Osteocyte (in vitro differentiated cells): ENCODE data around the gene CDH20. TPM values are rescaled to one million over a fixed set of nuclear protein-coding genes. Genes with fewer than 3 reads are reported as not detected.

Experiments
- DNase-seq: peaks from one replicate; pipeline ENCODE4 v3.0.0; 2021; ENCODE audit warnings: mixed read lengths; ENCODE audit not compliant: unreplicated experiment; ENCODE audit errors: extremely low spot score
- H3K27ac Mint-ChIP-seq: one replicate; pipeline ENCODE4 v1.8.0; 2021; ENCODE audit warnings: mild to moderate bottlenecking, mixed read lengths; ENCODE audit not compliant: unreplicated experiment
- H3K27me3 Mint-ChIP-seq: one replicate; pipeline ENCODE4 v1.8.0; 2021; ENCODE audit warnings: mixed read lengths; ENCODE audit not compliant: unreplicated experiment
- H3K36me3 Mint-ChIP-seq: one replicate; pipeline ENCODE4 v1.8.0; 2021; ENCODE audit warnings: mixed read lengths; ENCODE audit not compliant: unreplicated experiment
- H3K4me1 Mint-ChIP-seq: one replicate; pipeline ENCODE4 v1.8.0; 2021; ENCODE audit warnings: mixed read lengths; ENCODE audit not compliant: unreplicated experiment
- H3K4me3 Mint-ChIP-seq: one replicate; pipeline ENCODE4 v1.8.0; 2021; ENCODE audit warnings: mild to moderate bottlenecking, moderate library complexity, mixed read lengths; ENCODE audit not compliant: unreplicated experiment
- H3K9me3 Mint-ChIP-seq: one replicate; pipeline ENCODE4 v1.8.0; 2021; ENCODE audit warnings: mixed read lengths; ENCODE audit not compliant: unreplicated experiment
- total RNA-seq: library from RNA; stranded (reverse); gene quantifications from 2 replicates; pipeline ENCODE4 v1.2.1, GENCODE V29; 2021
- TF ChIP-seq, protein P1 (sequence below): fragments of 200-600 bp; sonication (generic); IDR thresholded peaks from 2 replicates; pipeline ENCODE4 v1.5.0; 2021; ENCODE audit warnings: antibody characterized with exemption, mild to moderate bottlenecking, moderate library complexity

CDH20 gene
- total RNA-seq, 1 donor from 2014 or later, result not detected

DNA sequence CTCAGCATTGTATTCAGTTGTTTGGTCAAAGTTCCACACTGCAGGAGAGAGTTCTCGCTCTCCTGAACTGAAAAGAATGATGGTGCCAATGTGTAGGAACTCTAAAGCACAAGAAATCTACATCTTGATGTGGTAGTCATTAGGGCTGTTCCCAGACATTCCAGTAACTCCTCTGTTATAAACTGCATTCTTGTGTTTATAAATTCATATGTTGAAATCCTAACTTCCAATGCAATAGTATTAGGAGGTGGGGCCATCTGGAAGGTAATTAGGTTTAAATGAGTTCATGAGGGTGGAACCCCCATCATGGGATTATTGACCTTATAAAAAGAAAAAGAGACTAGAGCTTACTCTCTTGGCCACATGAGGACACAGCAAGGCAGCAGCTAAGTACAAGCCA is 239.6 kb downstream of the CDH20 start:
- H3K4me3 Mint-ChIP-seq, result no peak overlapping the region

DNA sequence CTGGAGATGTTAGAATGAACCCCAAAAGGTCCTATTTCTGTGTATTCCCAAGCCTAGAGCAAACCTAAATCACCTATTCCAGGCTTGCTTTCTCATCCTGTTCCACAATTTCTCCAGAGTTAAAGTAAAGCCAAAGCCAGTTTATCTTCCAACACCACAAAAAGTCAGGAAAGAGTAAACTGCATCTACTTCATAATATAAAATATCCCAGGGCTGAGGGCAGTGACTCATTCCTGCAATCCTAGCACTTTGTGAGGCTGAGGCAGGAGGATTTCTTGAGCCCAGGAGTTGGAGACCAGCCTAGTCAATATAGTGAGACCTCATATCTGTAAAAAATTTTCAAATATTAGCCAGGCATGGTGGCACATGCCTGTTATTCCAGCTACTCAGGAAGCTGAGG is 241.4 kb downstream of the CDH20 start:
- Mint-ChIP-seq H3K4me1 (peaks cover 39% of the 10 kb centered on the region), H3K27ac (no peak overlapping the region), H3K27me3 (no peaks in the 10 kb centered on the region), H3K9me3 (peaks cover 10% of the 10 kb centered on the region), H3K4me3 (no peak overlapping the region), H3K36me3 (peaks cover 5% of the 10 kb centered on the region)
- TF ChIP-seq, protein P1, sequence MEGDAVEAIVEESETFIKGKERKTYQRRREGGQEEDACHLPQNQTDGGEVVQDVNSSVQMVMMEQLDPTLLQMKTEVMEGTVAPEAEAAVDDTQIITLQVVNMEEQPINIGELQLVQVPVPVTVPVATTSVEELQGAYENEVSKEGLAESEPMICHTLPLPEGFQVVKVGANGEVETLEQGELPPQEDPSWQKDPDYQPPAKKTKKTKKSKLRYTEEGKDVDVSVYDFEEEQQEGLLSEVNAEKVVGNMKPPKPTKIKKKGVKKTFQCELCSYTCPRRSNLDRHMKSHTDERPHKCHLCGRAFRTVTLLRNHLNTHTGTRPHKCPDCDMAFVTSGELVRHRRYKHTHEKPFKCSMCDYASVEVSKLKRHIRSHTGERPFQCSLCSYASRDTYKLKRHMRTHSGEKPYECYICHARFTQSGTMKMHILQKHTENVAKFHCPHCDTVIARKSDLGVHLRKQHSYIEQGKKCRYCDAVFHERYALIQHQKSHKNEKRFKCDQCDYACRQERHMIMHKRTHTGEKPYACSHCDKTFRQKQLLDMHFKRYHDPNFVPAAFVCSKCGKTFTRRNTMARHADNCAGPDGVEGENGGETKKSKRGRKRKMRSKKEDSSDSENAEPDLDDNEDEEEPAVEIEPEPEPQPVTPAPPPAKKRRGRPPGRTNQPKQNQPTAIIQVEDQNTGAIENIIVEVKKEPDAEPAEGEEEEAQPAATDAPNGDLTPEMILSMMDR, result no peak
- no peak for DNase-seq

More for the DNA sequence above, 239.6 kb downstream of the CDH20 start:
- H3K27me3 Mint-ChIP-seq, result no peaks in the 10 kb centered on the region
- peaks cover 10% of the 10 kb centered on the region for H3K36me3 Mint-ChIP-seq
- no peak for DNase-seq
- H3K4me1 Mint-ChIP-seq, result peaks cover 46% of the 10 kb centered on the region
- TF ChIP-seq, protein P1, result no peak
- peaks cover 18% of the 10 kb centered on the region for H3K9me3 Mint-ChIP-seq
- H3K27ac Mint-ChIP-seq, result no peak overlapping the region

DNA sequence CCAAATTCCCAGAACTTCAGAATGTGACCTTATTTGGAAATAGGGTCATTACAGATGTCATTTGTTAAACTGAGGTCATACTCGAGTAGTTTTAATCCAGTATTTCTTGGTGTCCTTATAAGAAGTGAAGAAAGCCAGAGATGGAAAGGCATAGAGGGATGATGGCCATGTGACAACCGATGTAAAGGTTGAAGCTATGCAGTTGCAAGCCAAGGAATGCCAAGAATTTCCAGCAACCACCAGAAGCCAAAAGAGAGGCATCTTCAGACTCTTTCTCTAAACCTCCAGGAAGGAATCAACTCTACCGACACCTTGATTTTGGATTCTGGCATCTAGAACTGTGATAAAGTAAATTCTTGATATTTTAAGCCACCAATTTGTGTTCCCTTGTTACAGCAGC is 242.2 kb downstream of the CDH20 start:
- TF ChIP-seq, protein P1, result no peak
- DNase-seq, result no peak
- peaks cover 5% of the 10 kb centered on the region for H3K36me3 Mint-ChIP-seq
- H3K4me3 Mint-ChIP-seq, result no peak overlapping the region
- H3K27ac Mint-ChIP-seq, result peak overlapping the region; percentile 58
- no peaks in the 10 kb centered on the region for H3K27me3 Mint-ChIP-seq
- H3K9me3 Mint-ChIP-seq, result peaks cover 10% of the 10 kb centered on the region
- H3K4me1 Mint-ChIP-seq, result peaks cover 35% of the 10 kb centered on the region

DNA sequence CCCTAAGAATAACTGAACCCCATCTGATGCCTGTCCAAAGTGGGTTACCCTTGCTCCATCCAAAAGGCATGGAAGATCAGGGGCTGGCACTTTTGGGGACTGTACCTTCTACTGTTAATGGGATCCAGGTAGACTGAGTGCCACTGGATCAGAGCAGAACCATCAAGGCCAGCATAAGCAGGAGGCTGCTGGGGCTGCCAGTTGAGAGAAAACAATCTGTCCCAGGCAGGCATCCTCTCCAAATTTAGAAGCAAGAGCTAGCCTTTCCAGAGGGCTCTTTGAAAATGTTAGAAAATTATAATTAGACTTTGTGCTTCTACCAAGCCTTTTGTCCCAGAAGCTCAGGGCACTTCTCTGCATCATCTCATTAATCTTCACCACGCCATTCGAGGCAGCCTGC is 245.6 kb downstream of the CDH20 start:
- TF ChIP-seq, protein P1, result no peak
- peak overlapping the region; percentile 70 for H3K27ac Mint-ChIP-seq
- H3K4me3 Mint-ChIP-seq, result no peak overlapping the region
- H3K4me1 Mint-ChIP-seq, result peaks cover 39% of the 10 kb centered on the region
- H3K36me3 Mint-ChIP-seq, result peaks cover 5% of the 10 kb centered on the region
- H3K27me3 Mint-ChIP-seq, result no peaks in the 10 kb centered on the region
- H3K9me3 Mint-ChIP-seq, result no peaks in the 10 kb centered on the region
- no peak for DNase-seq

DNA sequence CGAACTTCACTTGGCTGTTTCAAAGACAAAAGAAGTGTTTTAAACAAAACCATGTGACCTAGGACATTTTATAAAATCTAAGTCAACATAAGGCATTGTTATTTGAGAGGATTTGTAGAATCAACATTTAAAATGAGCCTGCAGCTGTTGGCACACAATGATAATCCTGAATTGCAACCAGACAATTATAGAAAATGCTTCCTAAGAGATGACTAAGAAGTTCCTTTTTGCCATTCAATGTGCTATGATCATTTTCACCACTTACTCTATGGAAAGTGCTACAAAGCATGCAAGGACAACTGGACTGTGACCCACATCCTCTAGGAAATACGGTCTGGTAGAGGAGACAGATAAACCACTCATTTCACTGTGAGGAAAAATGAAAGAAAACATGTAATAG is 246.4 kb downstream of the CDH20 start:
- no peak for DNase-seq
- Mint-ChIP-seq H3K27me3 (no peaks in the 10 kb centered on the region), H3K27ac (peak overlapping the region; percentile 70), H3K36me3 (peaks cover 5% of the 10 kb centered on the region), H3K4me1 (peaks cover 34% of the 10 kb centered on the region), H3K9me3 (no peaks in the 10 kb centered on the region), H3K4me3 (peak overlapping the region; percentile 3)
- TF ChIP-seq, protein P1, result no peak
